Epithelial cell of esophagus (primary cell): ENCODE results near the gene TAS1R1.

ENCODE experiments used
- DNase-seq: peaks from one replicate; pipeline ENCODE4 v3.0.0; 2010; ENCODE audit warnings: low read depth
- H3K4me3 ChIP-seq: 2 replicates; pipeline ENCODE4 v1.5.1; 2011; ENCODE audit warnings: mild to moderate bottlenecking, low read length, control low read depth
- CTCF ChIP-seq: IDR thresholded peaks from 2 replicates; pipeline ENCODE4 v1.5.1; 2011; ENCODE audit warnings: low read depth, mild to moderate bottlenecking, low read length, control low read depth, inconsistent platforms; ENCODE audit not compliant: insufficient read depth; ENCODE audit errors: missing control alignments

The TAS1R1 gene

GRCh38 chr1:6592441-6592840 is 37.3 kb downstream of the TAS1R1 start:
- TF ChIP-seq CTCF: no peak
- H3K4me3 ChIP-seq: no peak overlapping the region
- no peak for DNase-seq

GRCh38 chr1:6592865-6593593 is 37.9 kb downstream of the TAS1R1 start:
- DNase-seq: no peak
- TF ChIP-seq CTCF: no peak
- H3K4me3 ChIP-seq: no peak overlapping the region

- no peak overlapping the region for H3K4me3 ChIP-seq
- no peak for DNase-seq
- no peak for TF ChIP-seq CTCF
Measured at GRCh38 chr1:6593810-6594209, 38.7 kb downstream of the TAS1R1 start.

GRCh38 chr1:6594977-6595740 is 40.1 kb downstream of the TAS1R1 start:
- TF ChIP-seq CTCF: no peak
- DNase-seq: no peak
- no peak overlapping the region for H3K4me3 ChIP-seq

- no peak for DNase-seq
- H3K4me3 ChIP-seq: no peak overlapping the region
- TF ChIP-seq CTCF: no peak
Measured at GRCh38 chr1:6596351-6596750, 41.2 kb downstream of the TAS1R1 start.

GRCh38 chr1:6596886-6597776 is 42.0 kb downstream of the TAS1R1 start:
- no peak overlapping the region for H3K4me3 ChIP-seq
- DNase-seq: no peak
- no peak for TF ChIP-seq CTCF
